Activated CD8-positive, alpha-beta memory T cell treated with anti-CD3 and anti-CD28 coated beads, Interleukin-2, amount 50 U/mL, for 1 hour (primary cell): Measurements from ENCODE around the gene GHRL.

Experiments used
- DNase-seq: peaks from one replicate; pipeline ENCODE4 v3.0.0-alpha.2; 2020; ENCODE audit errors: extremely low read depth

Gene GHRL

DNA sequence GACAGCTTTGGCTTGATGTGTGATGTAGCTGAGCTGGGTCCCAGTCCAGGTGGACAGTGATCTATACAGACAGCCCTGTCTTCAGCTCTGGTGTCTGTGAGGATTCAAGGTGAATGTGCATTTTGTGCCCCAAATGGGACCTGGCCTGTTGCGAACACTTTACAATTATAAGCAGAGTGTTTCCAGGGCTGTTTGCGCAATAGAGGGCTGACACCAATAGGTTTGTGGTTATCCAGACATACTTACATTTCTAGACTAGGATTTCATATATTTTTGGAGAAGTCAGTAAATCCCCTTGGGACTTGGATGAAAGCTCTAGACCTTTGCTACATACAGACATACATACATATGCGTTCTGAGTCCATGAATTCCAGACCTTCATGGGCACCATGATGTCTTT lies 48.7 kb downstream of the GHRL start:
- DNase-seq = no peak

GRCh38 chr3:10242182-10243065 lies 50.3 kb downstream of the GHRL start:
- DNase-seq = peak; percentile 66

- DNase-seq = no peak
Observed at GRCh38 chr3:10240799-10241198, 51.9 kb downstream of the GHRL start.

- no peak for DNase-seq
Observed at GRCh38 chr3:10238345-10239183, 54.2 kb downstream of the GHRL start.
